K562 (cell line): ENCODE data around the gene PDIA4. TPM values are rescaled to one million over a fixed set of nuclear protein-coding genes. Genes with fewer than 3 reads are reported as not detected.

Experiments used
- ATAC-seq: fragments of 200-7000 bp; cut with Tn5 transposase; 3 replicates; pipeline ENCODE4 v1.9.1; 2020; ENCODE audit warnings: moderate library complexity
- BruUV-seq: library from RNA; stranded (reverse); fragments of 400-500 nt; replicated peaks from 2 replicates; lab custom pipeline; 2021; lab: Mats Ljungman, UMichigan
- CTCF ChIA-PET: fragments of 300-600 bp; formaldehyde crosslinking; extraction: SDS; loops from one replicate; lab custom pipeline; 2021; ENCODE audit warnings: low intra/inter-chr PET ratio; lab: Yijun Ruan, JAX
- POLR2A ChIA-PET: fragments of 300-600, 350-650 bp; sonication (Branson Sonifier 250); formaldehyde crosslinking; extraction: SDS; loops from one replicate; lab custom pipeline; 2021; ENCODE audit warnings: antibody characterized with exemption, inconsistent platforms; lab: Yijun Ruan, JAX
- DNase-seq, 4 experiments: peaks; one replicate each; pipeline versions ENCODE4 v3.0.0 to v3.0.0-alpha.2; 2011 to 2018; ENCODE audit warnings: low spot score in 3 of 4, mixed read lengths in 3 of 4; ENCODE audit errors: extremely low read depth in 1 of 4
- FAIRE-seq: peaks from 2 replicates; lab custom pipeline; 2011; peaks lifted over from hg19 to GRCh38; lab: Jason Lieb, UNC
- H2AFZ ChIP-seq: 2 replicates; pipeline ENCODE4 v1.6.0; 2011; ENCODE audit warnings: low read depth, low read length, control low read depth, inconsistent platforms
- H3K27ac ChIP-seq: fragments of 200-600 bp; 3 replicates; pipeline ENCODE4 v1.8.0; 2011; ENCODE audit warnings: low read depth, mild to moderate bottlenecking, control low read depth, inconsistent platforms, low read length, moderate library complexity, mixed read lengths; ENCODE audit errors: extremely low read depth
- H3K27me3 ChIP-seq, 2 experiments: fragments of 300-600 bp in 1 of 2; 2 replicates in 1 of 2; 3 replicates in 1 of 2; pipeline versions ENCODE4 v1.6.0 to v1.8.0; 2011; ENCODE audit warnings: inconsistent platforms in 2 of 2, low read length in 2 of 2, mild to moderate bottlenecking in 1 of 2, mixed read lengths in 1 of 2, moderate library complexity in 1 of 2; ENCODE audit not compliant: control insufficient read depth in 2 of 2, insufficient read depth in 2 of 2
- H3K36me3 ChIP-seq: fragments of 300-600 bp; 3 replicates; pipeline ENCODE4 v1.8.0; 2011; ENCODE audit warnings: mild to moderate bottlenecking, low read length, inconsistent platforms; ENCODE audit not compliant: control insufficient read depth, insufficient read depth
- H3K4me1 ChIP-seq, 2 experiments: fragments of 200-600 bp in 1 of 2; replicated peaks in 1 of 2; 2 replicates in 1 of 2; 3 replicates in 1 of 2; pipeline versions ENCODE4 v1.5.1 to v1.8.0; 2011; ENCODE audit warnings: inconsistent platforms in 2 of 2, low read length in 2 of 2, mild to moderate bottlenecking in 1 of 2, mixed read lengths in 1 of 2, moderate library complexity in 1 of 2; ENCODE audit not compliant: control insufficient read depth in 2 of 2, insufficient read depth in 2 of 2
- H3K4me2 ChIP-seq: 2 replicates; pipeline ENCODE4 v1.6.1; 2011; ENCODE audit warnings: low read length, control low read depth, inconsistent platforms, mixed read lengths; ENCODE audit not compliant: insufficient read depth
- H3K4me3 ChIP-seq: fragments of 200-600 bp; sonication (generic), shearing (Covaris generic); 2 replicates; pipeline ENCODE4 v1.5.1; 2016; ENCODE audit warnings: control low read depth, inconsistent platforms
- H3K79me2 ChIP-seq: fragments of 200-600 bp; 3 replicates; pipeline ENCODE4 v1.8.0; 2011; ENCODE audit warnings: low read length, inconsistent platforms; ENCODE audit not compliant: control insufficient read depth, insufficient read depth
- H3K9ac ChIP-seq, 2 experiments: 2 replicates each; pipeline versions ENCODE4 v1.6.0 to v1.6.1; 2011; ENCODE audit warnings: low read depth in 2 of 2, low read length in 2 of 2, control low read depth in 1 of 2, inconsistent platforms in 1 of 2, mild to moderate bottlenecking in 1 of 2, mixed read lengths in 1 of 2; ENCODE audit not compliant: insufficient read depth in 1 of 2
- H3K9me1 ChIP-seq: one replicate; pipeline ENCODE4 v1.6.0; 2011; ENCODE audit warnings: inconsistent platforms, mild to moderate bottlenecking, low read length, moderate library complexity; ENCODE audit not compliant: control insufficient read depth, insufficient read depth
- H3K9me3 ChIP-seq: replicated peaks from 2 replicates; pipeline ENCODE4 v1.5.1; 2011; ENCODE audit warnings: low read depth, low read length, inconsistent platforms; ENCODE audit not compliant: control insufficient read depth, insufficient read depth
- H4K20me1 ChIP-seq: replicated peaks from 2 replicates; pipeline ENCODE4 v1.6.1; 2011; ENCODE audit warnings: low read length, inconsistent platforms, mixed read lengths; ENCODE audit not compliant: control insufficient read depth, insufficient read depth
- DACH1 ChIP-seq: fragments of 450-650 bp; IDR thresholded peaks from 2 replicates; pipeline ENCODE4 v1.6.1; 2018; ENCODE audit not compliant: partially characterized antibody
- ILF3 ChIP-seq: fragments of 450-650 bp; IDR thresholded peaks from 2 replicates; pipeline ENCODE4 v1.6.1; 2018; ENCODE audit warnings: antibody characterized with exemption, mild to moderate bottlenecking, moderate library complexity, borderline replicate concordance
- JUND ChIP-seq, 2 experiments: IDR thresholded peaks; 2 replicates in 1 of 2; 3 replicates in 1 of 2; pipeline ENCODE4 v1.6.1; 2011; ENCODE audit warnings: borderline replicate concordance in 2 of 2, low read depth in 2 of 2, low read length in 2 of 2, improper control_type of control experiment in 1 of 2, missing biosample characterization in 1 of 2, missing genetic modification characterization in 1 of 2, missing genetic modification reagents in 1 of 2
- KLF10 ChIP-seq: fragments of 250-450 bp; sonication (Bioruptor Pico); IDR thresholded peaks from 2 replicates; pipeline ENCODE4 v1.6.1; 2021; ENCODE audit warnings: matching md5 sums
- KLF6 ChIP-seq: fragments of 250-450 bp; sonication (Bioruptor Pico); IDR thresholded peaks from 2 replicates; pipeline ENCODE4 v1.4.0; 2020; ENCODE audit warnings: mild to moderate bottlenecking, moderate library complexity, borderline replicate concordance
- NFRKB ChIP-seq: fragments of 450-650 bp; IDR thresholded peaks from 2 replicates; pipeline ENCODE4 v1.6.1; 2016; ENCODE audit warnings: low read depth
- PURB ChIP-seq: sonication (generic); formaldehyde crosslinking; IDR thresholded peaks from 2 replicates; pipeline ENCODE4 v1.9.0; 2021; ENCODE audit warnings: low read depth, mild to moderate bottlenecking, missing genetic modification reagents
- RBBP5 ChIP-seq: fragments of 200-600 bp; sonication (generic); IDR thresholded peaks from 2 replicates; pipeline ENCODE4 v1.6.1; 2012; ENCODE audit warnings: borderline replicate concordance, mild to moderate bottlenecking, low read length, control low read depth, inconsistent platforms; ENCODE audit not compliant: insufficient read depth, poor library complexity, severe bottlenecking
- SP2 ChIP-seq: IDR thresholded peaks from 2 replicates; pipeline ENCODE4 v1.6.1; 2011; ENCODE audit warnings: mild to moderate bottlenecking, low read depth, low read length, moderate library complexity; ENCODE audit not compliant: poor library complexity, severe bottlenecking; ENCODE audit errors: extremely low read depth
- ZKSCAN1 ChIP-seq: fragments of 150-350 bp; IDR thresholded peaks from 2 replicates; pipeline ENCODE4 v1.6.1; 2016; ENCODE audit warnings: low read depth, low read length
- ZNF263 ChIP-seq: sonication (generic); formaldehyde crosslinking; IDR thresholded peaks from 2 replicates; pipeline ENCODE4 v1.8.0; 2022; ENCODE audit warnings: mild to moderate bottlenecking, missing genetic modification reagents, borderline replicate concordance
- ZNF282 ChIP-seq: sonication (generic); formaldehyde crosslinking; IDR thresholded peaks from 2 replicates; pipeline ENCODE4 v1.8.1; 2023; ENCODE audit warnings: missing genetic modification reagents
- ZNF354B ChIP-seq: fragments of 250-450 bp; sonication (Bioruptor Pico); IDR thresholded peaks from 2 replicates; pipeline ENCODE4 v1.4.0; 2020
- WGBS: fragments of 100-300 bp; shearing (Covaris generic); methylation state at CpG from one replicate; pipeline ENCODE4 v1.1.6; 2016; ENCODE audit warnings: low coverage, mixed read lengths; ENCODE audit not compliant: insufficient coverage; ENCODE audit errors: missing lambda C conversion rate; 5-methylcytosine and 5-hydroxymethylcytosine counted together
- in situ Hi-C: fragments of 300-500 bp; cut with MboI; formaldehyde crosslinking; loops from 4 replicates; pipeline ENCODE4 v1.15.0; 2018; ENCODE audit warnings: inconsistent platforms, mixed read lengths
- intact Hi-C: fragments of 100-400 bp; cut with micrococcal nuclease; formaldehyde crosslinking; loops from 2 replicates; pipeline ENCODE4 v1.14.2; 2022
- polyA plus RNA-seq, 8 experiments: library from polyadenylated mRNA; depleted of rRNA in 4 of 8; stranded (reverse) in 5 of 8; unstranded in 3 of 8; fragments of >200 nt; fragmentation: Nextera tagmentation in 2 of 8; fragmentation: Illumina TruSeq in 1 of 8; extraction: Ambion mirVana in 2 of 8; extraction: Trizol in 1 of 8; gene quantifications; 2 replicates each; pipeline versions ENCODE4 v1.2.1 to v1.2.3, GENCODE V29; 2011 to 2014; ENCODE audit warnings: inconsistent platforms in 1 of 8, missing spikeins in 1 of 8
- total RNA-seq, 7 experiments: library from RNA; depleted of rRNA in 6 of 7; stranded (reverse); fragments of >200 nt in 6 of 7; fragmentation: Illumina TruSeq in 2 of 7; extraction: Trizol in 2 of 7; gene quantifications; 2 replicates each; pipeline versions ENCODE4 v1.2.1 to v1.2.3, GENCODE V29; 2011 to 2021; ENCODE audit warnings: low replicate concordance in 1 of 7
- TF ChIP-seq, protein P1 (sequence below): fragments of 450-650 bp; IDR thresholded peaks from 2 replicates; pipeline ENCODE4 v1.7.0; 2016; ENCODE audit warnings: borderline replicate concordance
- TF ChIP-seq, protein P2 (sequence below): sonication (generic); formaldehyde crosslinking; IDR thresholded peaks from 2 replicates; pipeline ENCODE4 v1.8.0; 2022; ENCODE audit warnings: mild to moderate bottlenecking, missing genetic modification reagents
- TF ChIP-seq, protein P3 (sequence below): fragments of 450-650 bp; IDR thresholded peaks from 2 replicates; pipeline ENCODE4 v1.6.1; 2018; ENCODE audit warnings: mild to moderate bottlenecking, low read depth; ENCODE audit not compliant: partially characterized antibody

Gene PDIA4
- total and polyA plus RNA-seq, 9 of the 15 experiments (the other 6 are each of a cell fraction or from before 2014, with no cell fraction given) = 9.1 to 175 (median 146) TPM

DNA sequence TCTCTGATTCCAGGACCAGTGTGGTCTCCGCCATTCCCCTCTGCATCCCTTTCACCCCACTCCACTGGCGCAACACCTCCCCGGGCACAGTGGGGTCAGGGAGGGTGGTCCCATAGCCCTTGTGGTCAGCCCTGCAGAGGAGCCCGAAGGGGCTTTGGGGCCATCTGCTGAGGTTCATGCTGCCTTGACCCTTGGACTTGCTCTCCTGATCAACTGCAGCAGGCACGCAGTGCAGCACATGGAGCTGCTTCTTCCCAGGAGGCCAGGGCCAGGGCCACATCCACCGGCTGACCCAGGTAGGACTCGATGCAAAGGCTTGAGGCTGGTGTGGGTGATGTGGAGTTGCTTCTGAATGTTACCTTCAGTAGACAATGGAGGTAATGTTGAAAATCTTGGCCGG, 35.1 kb downstream of the PDIA4 start (continued):
- TF ChIP-seq ZNF282 (no peak), ILF3 (no peak)
- TF ChIP-seq, all 486 proteins: peak for 0

DNA sequence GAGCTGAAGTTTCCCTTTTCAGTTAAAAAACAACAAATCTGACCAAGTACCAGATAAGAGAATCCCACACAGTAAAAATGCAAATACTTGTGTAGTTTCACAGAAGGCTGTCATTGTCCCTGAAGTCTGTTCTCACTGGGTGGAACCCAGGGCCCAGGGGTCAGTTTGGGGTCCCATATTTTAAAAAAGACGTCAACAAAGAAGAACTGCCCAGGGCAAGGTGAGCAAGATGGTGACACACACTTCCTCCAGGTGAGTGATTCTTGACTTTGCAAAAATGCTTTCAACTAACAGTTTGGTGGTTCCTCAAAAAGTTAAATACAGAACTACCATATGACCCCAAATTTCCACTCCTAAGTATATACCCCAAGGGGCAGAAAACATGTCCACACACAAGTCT, 36.8 kb downstream of the PDIA4 start:
- Histone ChIP-seq H3K27ac (no peak overlapping the region), H3K79me2 (no peaks in the 10 kb centered on the region), H3K4me2 (no peak overlapping the region), H3K9ac (no peak overlapping the region), H3K4me1 (peaks cover 6 to 8% of the 10 kb centered on the region in 2 experiments; a peak in 4 of 5 replicates), H3K9me3 (no peaks in the 10 kb centered on the region), H3K36me3 (no peaks in the 10 kb centered on the region), H3K4me3 (no peak overlapping the region), H3K9me1 (no peaks in the 10 kb centered on the region), H4K20me1 (0 out of 2 replicates have a peak, but pooled peaks cover 4% of the 10 kb centered on the region), H3K27me3 (peaks cover 2 to 4% of the 10 kb centered on the region in 2 experiments; a peak in 1 of 5 replicates), H2AFZ (no peak overlapping the region)
- intact Hi-C loops (no loop called here), in situ Hi-C loops (no loop called here)
- CTCF ChIA-PET = no interaction called here
- POLR2A ChIA-PET = interaction anchor here (0.6 to 1.4 kb wide), 3 partner anchors 9 to 451 kb away, joined by 3 read pairs; no protein-coding TSS in a partner anchor
- no TSS peak for BruUV-seq
- no peak for DNase-seq
- no peak for ATAC-seq
- 6% methylated on average over 1 of the region's 1 CpG for WGBS
- no peak for FAIRE-seq
- TF ChIP-seq ZKSCAN1 (no peak), ZNF354B (no peak), NFRKB (no peak), JUND (IDR thresholded peaks at IDR 0.05; ENCODE audit: borderline replicate concordance, low read depth, low read length) (no peak), JUND (tag; IDR thresholded peaks at IDR 0.05; ENCODE audit: borderline replicate concordance, low read depth, low read length) (no peak), RBBP5 (no peak), SP2 (no peak), DACH1 (no peak), KLF6 (no peak), ZNF263 (no peak), KLF10 (CRISPR knock-in tag) (no peak), PURB (CRISPR knock-in tag) (no peak)
- TF ChIP-seq, protein P1, sequence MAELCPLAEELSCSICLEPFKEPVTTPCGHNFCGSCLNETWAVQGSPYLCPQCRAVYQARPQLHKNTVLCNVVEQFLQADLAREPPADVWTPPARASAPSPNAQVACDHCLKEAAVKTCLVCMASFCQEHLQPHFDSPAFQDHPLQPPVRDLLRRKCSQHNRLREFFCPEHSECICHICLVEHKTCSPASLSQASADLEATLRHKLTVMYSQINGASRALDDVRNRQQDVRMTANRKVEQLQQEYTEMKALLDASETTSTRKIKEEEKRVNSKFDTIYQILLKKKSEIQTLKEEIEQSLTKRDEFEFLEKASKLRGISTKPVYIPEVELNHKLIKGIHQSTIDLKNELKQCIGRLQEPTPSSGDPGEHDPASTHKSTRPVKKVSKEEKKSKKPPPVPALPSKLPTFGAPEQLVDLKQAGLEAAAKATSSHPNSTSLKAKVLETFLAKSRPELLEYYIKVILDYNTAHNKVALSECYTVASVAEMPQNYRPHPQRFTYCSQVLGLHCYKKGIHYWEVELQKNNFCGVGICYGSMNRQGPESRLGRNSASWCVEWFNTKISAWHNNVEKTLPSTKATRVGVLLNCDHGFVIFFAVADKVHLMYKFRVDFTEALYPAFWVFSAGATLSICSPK = no peak
- TF ChIP-seq, protein P2, sequence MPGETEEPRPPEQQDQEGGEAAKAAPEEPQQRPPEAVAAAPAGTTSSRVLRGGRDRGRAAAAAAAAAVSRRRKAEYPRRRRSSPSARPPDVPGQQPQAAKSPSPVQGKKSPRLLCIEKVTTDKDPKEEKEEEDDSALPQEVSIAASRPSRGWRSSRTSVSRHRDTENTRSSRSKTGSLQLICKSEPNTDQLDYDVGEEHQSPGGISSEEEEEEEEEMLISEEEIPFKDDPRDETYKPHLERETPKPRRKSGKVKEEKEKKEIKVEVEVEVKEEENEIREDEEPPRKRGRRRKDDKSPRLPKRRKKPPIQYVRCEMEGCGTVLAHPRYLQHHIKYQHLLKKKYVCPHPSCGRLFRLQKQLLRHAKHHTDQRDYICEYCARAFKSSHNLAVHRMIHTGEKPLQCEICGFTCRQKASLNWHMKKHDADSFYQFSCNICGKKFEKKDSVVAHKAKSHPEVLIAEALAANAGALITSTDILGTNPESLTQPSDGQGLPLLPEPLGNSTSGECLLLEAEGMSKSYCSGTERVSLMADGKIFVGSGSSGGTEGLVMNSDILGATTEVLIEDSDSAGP (CRISPR knock-in tag) = no peak
- TF ChIP-seq, protein P3, sequence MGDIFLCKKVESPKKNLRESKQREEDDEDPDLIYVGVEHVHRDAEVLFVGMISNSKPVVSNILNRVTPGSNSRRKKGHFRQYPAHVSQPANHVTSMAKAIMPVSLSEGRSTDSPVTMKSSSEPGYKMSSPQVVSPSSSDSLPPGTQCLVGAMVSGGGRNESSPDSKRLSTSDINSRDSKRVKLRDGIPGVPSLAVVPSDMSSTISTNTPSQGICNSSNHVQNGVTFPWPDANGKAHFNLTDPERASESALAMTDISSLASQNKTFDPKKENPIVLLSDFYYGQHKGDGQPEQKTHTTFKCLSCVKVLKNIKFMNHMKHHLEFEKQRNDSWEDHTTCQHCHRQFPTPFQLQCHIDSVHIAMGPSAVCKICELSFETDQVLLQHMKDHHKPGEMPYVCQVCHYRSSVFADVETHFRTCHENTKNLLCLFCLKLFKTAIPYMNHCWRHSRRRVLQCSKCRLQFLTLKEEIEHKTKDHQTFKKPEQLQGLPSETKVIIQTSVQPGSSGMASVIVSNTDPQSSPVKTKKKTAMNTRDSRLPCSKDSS = no peak
